Activated T-helper 9 cell treated with anti-CD3 and anti-CD28 coated beads, Interleukin-2, amount 50 U/mL, for 16 hours (primary cell): ENCODE measurements around the gene PACS2.
"Not testable (repeated sequence)": the region's sequence is repeated elsewhere in the genome, so short reads cannot be mapped to it uniquely, and the experiment has no call there.

Experiments used
- DNase-seq: peaks from one replicate; pipeline ENCODE4 v3.0.0-alpha.2; 2020; ENCODE audit warnings: low read depth

Gene PACS2

GRCh38 chr14:105315941-105316576 is 1.5 kb downstream of the PACS2 start:
- no peak for DNase-seq

GRCh38 chr14:105316577-105316941 is 2.0 kb downstream of the PACS2 start:
- no peak for DNase-seq

GRCh38 chr14:105316968-105317510 is 2.5 kb downstream of the PACS2 start:
- DNase-seq, result no peak

- no peak for DNase-seq
These were observed 3.0 kb downstream of the PACS2 start for GRCh38 chr14:105317546-105317945.

- no peak for DNase-seq
These were observed 8.4 kb downstream of the PACS2 start for GRCh38 chr14:105322791-105323556.

GRCh38 chr14:105323663-105324062 is 9.1 kb downstream of the PACS2 start:
- no peak for DNase-seq

- no peak for DNase-seq
These were observed 9.7 kb downstream of the PACS2 start for GRCh38 chr14:105324080-105324778.

- DNase-seq, result no peak
These were observed 10.3 kb downstream of the PACS2 start for GRCh38 chr14:105324871-105325270.

- DNase-seq, result no peak
These were observed 10.8 kb downstream of the PACS2 start for GRCh38 chr14:105325303-105325702.

GRCh38 chr14:105325716-105326567 is 11.4 kb downstream of the PACS2 start:
- no peak for DNase-seq

- no peak for DNase-seq
These were observed 12.0 kb downstream of the PACS2 start for GRCh38 chr14:105326568-105326867.

GRCh38 chr14:105326891-105327694 is 12.5 kb downstream of the PACS2 start:
- DNase-seq, result no peak

GRCh38 chr14:105327695-105328045 is 13.1 kb downstream of the PACS2 start:
- DNase-seq, result not testable (repeated sequence)

- DNase-seq, result no peak
These were observed 13.6 kb downstream of the PACS2 start for GRCh38 chr14:105328070-105328677.

- no peak for DNase-seq
These were observed 14.3 kb downstream of the PACS2 start for GRCh38 chr14:105328678-105329390.

GRCh38 chr14:105329411-105330150 is 15.0 kb downstream of the PACS2 start:
- no peak for DNase-seq

GRCh38 chr14:105330491-105330895 is 15.9 kb downstream of the PACS2 start:
- DNase-seq, result no peak

- no peak for DNase-seq
These were observed 17.2 kb downstream of the PACS2 start for GRCh38 chr14:105331575-105332349.
